ENCODE measurements around the gene CNOT1. TPM values are rescaled to one million over a fixed set of nuclear protein-coding genes. Genes with fewer than 3 reads are reported as not detected.
"Not testable (repeated sequence)": the region's sequence is repeated elsewhere in the genome, so short reads cannot be mapped to it uniquely, and the experiment has no call there.

The CNOT1 gene
- total RNA-seq, 1 donor from 2014 or later: 58.0 TPM

GRCh38 chr16:58582133-58582532 is 47.5 kb downstream of the CNOT1 start:
- DNase-seq (ENCODE audit: low spot score): no peak

- DNase-seq (ENCODE audit: low spot score): no peak
Observed at GRCh38 chr16:58579587-58579986, 50.0 kb downstream of the CNOT1 start.

GRCh38 chr16:58578642-58579041 is 51.0 kb downstream of the CNOT1 start:
- no peak for DNase-seq (ENCODE audit: low spot score)

GRCh38 chr16:58577141-58577540 is 52.5 kb downstream of the CNOT1 start:
- DNase-seq (ENCODE audit: low spot score): no peak

- no peak for DNase-seq (ENCODE audit: low spot score)
Observed at GRCh38 chr16:58574895-58575294, 54.7 kb downstream of the CNOT1 start.

GRCh38 chr16:58565697-58566096 is 63.9 kb downstream of the CNOT1 start:
- DNase-seq (ENCODE audit: low spot score): not testable (repeated sequence)

- DNase-seq (ENCODE audit: low spot score): no peak
Observed at GRCh38 chr16:58563775-58564174, 65.9 kb downstream of the CNOT1 start.

GRCh38 chr16:58563235-58563634 is 66.4 kb downstream of the CNOT1 start:
- DNase-seq (ENCODE audit: low spot score): no peak

GRCh38 chr16:58556678-58557077 is 72.9 kb downstream of the CNOT1 start:
- no peak for DNase-seq (ENCODE audit: low spot score)

- no peak for DNase-seq (ENCODE audit: low spot score)
Observed at GRCh38 chr16:58551496-58551895, 78.1 kb downstream of the CNOT1 start.

GRCh38 chr16:58548378-58548777 is 81.2 kb downstream of the CNOT1 start:
- no peak for DNase-seq (ENCODE audit: low spot score)

- no peak for DNase-seq (ENCODE audit: low spot score)
Observed at GRCh38 chr16:58543685-58544084, 85.9 kb downstream of the CNOT1 start.

GRCh38 chr16:58542291-58542690 is 87.3 kb downstream of the CNOT1 start:
- no peak for DNase-seq (ENCODE audit: low spot score)

GRCh38 chr16:58541711-58542110 is 87.9 kb downstream of the CNOT1 start:
- no peak for DNase-seq (ENCODE audit: low spot score)

- DNase-seq (ENCODE audit: low spot score): no peak
Observed at GRCh38 chr16:58537124-58537906, 92.3 kb downstream of the CNOT1 start.

- DNase-seq (ENCODE audit: low spot score): no peak
Observed at GRCh38 chr16:58536278-58536677, 93.3 kb downstream of the CNOT1 start.

- no peak for DNase-seq (ENCODE audit: low spot score)
Observed at GRCh38 chr16:58535100-58535499, 94.5 kb downstream of the CNOT1 start.

GRCh38 chr16:58533751-58534470 is 95.7 kb downstream of the CNOT1 start:
- no peak for DNase-seq (ENCODE audit: low spot score)

GRCh38 chr16:58532414-58532813 is 97.2 kb downstream of the CNOT1 start:
- DNase-seq (ENCODE audit: low spot score): no peak

- no peak for DNase-seq (ENCODE audit: low spot score)
Observed at GRCh38 chr16:58530179-58530578, 99.4 kb downstream of the CNOT1 start.

GRCh38 chr16:58519707-58520106 is 109.9 kb downstream of the CNOT1 start:
- no peak for DNase-seq (ENCODE audit: low spot score)

- no peak for DNase-seq (ENCODE audit: low spot score)
Observed at GRCh38 chr16:58518980-58519368, 110.7 kb downstream of the CNOT1 start.
